NCI-H82 (cell line): ENCODE results near the gene INPP4B.
A peak's percentile ranks its signal among the peaks of the same experiment; 100 is the strongest.

Experiments
- DNase-seq: peaks from one replicate; lab custom pipeline; 2025; lab: John Stamatoyannopoulos, UW

INPP4B gene

DNA sequence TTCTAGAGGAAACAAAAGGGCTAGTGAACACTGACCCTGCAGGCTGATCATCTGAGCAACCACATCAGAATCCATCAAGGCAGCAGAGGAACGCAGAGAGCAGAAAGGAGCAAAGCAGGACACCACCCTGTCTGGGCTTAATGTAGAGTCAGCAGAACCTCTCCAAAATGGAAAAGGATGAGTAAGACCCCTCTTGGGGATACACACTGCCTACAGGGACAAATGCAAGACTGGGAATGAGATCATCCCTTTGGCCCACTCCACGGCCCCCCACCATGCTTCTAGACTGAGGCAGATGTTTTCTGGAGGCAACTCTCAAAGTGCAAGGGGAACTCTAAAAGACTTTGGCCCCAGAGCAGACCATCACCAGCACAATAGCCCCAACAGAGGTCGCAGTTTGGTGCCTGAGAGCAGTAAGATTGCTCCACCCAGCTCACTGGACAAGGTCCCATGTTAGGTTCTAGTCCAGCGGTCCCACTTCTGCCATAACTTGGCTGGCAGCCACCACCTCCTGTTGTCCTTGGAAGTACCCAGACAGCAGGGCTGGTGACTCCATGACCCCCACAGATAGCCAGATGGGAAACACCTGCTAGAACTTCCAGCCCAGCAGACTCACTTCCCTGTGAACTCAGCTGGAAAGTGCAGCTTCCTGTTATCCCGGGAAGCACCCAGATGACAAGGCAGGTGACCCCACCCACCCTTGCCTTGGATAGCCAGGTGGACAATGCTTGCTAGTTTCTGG, 372.7 kb downstream of the INPP4B start:
- no peak for DNase-seq

DNA sequence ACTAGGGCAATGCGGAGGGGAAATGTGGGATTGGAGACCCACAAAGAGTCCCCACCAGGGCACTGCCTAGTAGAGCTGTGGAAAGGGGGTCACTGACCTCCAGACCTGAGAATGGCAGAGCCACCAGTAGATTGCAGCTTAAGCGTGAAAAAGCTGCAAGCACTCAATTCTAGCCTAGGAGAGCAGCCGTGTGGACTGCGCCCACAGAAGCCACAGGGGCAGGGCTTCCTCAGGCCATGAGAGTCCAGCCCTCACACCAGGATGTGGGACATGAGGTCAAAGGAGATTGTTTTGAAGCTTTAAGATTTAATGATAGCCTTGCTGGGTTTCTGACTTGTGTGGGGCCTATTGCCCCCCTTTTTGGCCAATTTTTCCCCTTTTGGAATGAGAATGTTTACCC, 379.0 kb downstream of the INPP4B start:
- DNase-seq = no peak

GRCh38 chr4:142465526-142465925, 380.6 kb downstream of the INPP4B start:
- no peak for DNase-seq

- no peak for DNase-seq
Observed at GRCh38 chr4:142463206-142463605, 382.9 kb downstream of the INPP4B start.

DNA sequence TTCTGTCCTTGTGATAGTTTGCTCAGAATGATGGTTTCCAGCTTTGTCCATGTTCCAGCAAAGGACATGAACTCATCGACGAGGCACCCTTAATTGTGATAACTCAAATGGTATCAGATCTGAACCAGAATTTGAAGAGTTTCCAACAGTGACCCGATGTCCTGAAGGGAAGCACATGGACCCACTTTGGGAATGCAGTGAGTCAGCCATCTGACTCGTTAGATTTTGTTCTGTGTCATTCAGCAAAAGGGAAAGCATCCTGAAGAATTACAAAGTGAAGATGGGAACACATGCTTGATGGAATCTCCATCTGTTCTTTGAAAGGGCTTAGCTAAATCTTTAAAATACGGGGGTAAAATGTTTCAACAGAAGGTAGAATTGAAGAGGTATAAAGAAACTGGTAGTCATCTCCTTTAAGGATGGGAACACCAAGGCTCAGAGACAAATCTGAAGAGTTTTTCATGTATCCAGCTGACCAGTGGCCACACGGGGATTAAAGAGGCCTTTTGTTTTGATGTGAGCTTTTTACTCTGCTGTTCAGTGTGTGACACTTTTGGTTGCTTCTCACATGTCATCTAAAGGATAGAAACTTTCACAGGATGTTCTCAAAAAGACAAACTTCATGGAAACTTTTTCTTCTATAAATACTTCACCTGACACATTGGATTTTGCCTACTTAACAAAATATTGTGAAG, 393.8 kb downstream of the INPP4B start:
- DNase-seq = peak; percentile 26

DNA sequence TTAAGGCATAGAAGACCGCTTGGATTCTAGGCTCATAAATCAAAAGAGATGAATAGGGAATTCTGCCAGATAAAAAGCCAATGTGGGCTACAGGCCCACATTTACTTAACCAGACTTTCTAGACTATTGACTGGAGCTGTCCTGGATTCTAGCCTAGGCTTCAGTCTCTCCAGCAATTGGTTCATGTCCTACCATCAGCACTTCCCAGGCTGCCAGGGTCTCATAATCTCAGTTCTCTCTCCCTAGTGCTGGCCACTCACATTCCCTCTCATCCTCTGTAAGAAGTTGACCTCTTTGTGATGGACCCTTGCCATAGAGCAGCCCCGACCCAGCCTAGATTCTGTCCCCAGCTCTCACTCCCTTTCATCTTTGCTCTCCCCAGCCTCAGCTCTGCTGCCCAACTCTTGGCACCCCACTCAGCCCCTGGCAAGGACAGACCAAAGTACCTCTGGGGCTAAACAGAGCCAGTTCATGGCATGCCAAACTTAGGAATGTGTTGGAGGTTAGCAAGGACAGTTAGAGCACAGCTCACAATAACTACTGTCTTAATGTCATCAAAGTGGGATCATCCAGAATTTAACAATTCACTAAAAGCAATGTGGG, 396.2 kb downstream of the INPP4B start:
- DNase-seq = no peak

DNA sequence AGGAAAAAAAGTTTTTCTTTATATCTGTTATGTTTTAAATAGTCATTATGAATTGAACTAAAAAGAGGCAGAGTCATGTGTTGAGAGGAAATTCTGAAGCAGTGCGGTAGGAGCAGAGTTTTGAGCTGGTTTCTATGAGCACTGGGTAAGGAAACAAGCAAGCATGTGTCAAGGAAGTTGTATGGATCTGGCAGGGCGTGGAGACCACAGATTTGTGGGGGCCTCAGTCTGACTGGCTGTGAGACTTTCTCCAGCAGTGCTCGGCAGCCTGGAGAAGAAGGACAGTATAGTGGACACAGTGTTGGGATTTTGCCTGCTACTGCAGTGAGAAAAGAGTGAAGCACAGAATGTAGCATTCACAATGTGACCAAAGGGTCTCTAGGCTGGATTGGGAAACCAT, 399.1 kb downstream of the INPP4B start:
- no peak for DNase-seq

- DNase-seq = no peak
Observed at GRCh38 chr4:142443469-142443868, 402.6 kb downstream of the INPP4B start.

DNA sequence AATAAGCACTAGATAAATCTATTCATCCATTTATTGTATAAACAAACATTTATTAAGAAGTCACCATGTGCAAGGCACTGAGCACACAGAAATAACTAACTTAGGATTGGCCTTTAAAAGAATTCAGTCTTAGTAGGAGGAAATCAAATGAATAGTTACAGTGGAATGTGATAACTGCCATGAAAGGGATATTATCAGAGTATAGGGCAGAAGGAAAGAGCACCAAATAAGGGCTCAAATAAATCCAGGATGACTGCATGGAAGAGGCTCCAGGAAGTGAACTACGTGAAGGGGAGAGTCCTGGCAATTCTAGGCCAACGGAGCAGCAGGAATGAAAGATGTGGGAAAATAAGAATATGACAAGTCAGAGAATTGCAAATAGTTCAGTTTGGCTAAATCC, 406.0 kb downstream of the INPP4B start:
- no peak for DNase-seq

DNA sequence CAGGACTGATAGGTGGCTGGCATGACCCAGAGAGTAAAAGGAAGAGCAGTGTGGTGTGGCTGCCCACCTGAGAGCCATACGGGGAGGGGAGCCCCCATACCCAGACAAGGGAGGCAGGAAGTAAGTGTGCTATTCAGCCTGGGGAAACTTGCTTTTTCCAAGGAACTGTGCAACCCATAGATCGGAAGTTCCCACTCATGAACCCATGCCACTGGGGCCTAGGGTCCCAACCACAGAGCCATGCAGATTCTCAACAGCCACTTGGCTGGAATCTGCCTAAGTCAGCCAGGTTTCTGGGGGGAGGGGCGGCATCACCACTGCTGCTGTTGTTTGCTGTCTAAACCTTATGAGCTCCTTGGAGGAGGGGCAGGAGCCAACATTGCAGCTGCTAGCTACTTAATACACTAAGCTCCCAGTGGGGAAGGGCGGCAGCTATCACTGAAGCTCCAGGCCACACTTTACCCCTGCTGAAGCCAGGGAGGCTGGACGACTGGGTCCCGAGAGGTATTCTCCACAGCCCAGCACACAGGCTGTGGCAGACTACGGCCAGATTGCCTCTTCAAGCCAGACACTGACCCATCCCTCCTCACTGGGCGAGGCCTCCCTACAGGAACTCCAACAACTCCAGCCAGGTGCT, 410.4 kb downstream of the INPP4B start:
- peak; percentile 98 for DNase-seq

- peak; percentile 8 for DNase-seq
Observed at GRCh38 chr4:142434519-142435224, 411.4 kb downstream of the INPP4B start.

DNA sequence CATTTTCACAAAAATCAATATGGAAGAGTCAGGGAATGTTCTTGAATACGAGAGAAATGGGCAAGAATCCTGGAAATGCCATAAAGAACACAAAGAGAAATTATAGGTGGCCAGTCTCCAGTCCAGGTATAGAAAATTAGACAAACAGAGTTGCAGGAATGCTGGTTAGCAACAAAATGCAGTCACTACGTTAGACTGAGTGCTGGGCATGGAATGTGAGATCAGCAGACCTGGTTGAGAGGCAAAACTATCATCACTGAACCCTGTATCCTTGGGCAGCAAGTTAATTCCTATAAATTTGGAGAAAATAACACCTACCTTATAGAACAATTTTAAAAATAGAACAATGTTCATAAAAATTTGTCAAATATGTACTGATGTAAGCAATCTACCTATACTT, 417.4 kb downstream of the INPP4B start:
- no peak for DNase-seq

DNA sequence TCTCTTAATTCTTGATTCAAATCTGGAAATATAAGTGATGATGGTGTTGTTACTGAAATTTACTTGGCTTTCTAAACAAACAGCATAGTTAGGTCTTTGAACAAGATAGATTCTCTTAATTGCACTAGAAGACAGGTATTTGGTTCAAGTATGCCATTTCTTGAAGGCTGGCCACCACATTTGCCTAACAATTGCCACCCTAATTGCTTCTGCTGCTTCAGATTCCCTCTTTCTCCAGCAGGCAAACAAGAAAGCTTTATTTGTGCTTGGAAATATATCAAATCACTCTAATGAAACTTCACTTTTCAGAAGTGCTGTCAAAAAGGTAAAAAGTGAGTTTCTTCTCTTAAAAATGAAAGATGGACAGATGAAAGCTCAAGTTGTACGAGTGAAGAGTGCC, 418.6 kb downstream of the INPP4B start:
- no peak for DNase-seq

GRCh38 chr4:142423861-142424260, 422.2 kb downstream of the INPP4B start:
- DNase-seq = peak; percentile 4

GRCh38 chr4:142420311-142421095, 425.6 kb downstream of the INPP4B start:
- DNase-seq = no peak

DNA sequence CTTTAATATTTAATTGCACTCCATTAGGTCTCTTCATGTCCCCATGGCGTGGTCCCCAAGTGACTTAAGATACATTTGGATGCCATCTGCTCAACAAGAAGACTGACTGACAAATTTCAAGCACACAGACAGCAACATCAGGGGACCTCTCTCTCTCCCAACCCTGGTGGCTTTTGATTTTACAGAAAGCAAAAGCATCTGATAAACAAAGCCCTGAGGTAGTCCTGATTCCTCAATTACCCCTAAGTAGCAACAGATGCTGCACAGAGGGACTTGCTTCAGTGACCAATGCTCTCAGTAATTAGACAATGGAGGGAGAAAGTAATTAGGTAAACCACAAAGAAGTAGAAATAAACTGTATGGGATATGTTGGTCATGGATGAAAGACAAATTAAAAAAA, 426.4 kb downstream of the INPP4B start:
- peak; percentile 91 for DNase-seq

- no peak for DNase-seq
Observed at GRCh38 chr4:142418697-142419096, 427.4 kb downstream of the INPP4B start.

- DNase-seq = no peak
Observed at GRCh38 chr4:142416711-142417275, 429.3 kb downstream of the INPP4B start.

- DNase-seq = peak; percentile 1
Observed at GRCh38 chr4:142416121-142416520, 430.0 kb downstream of the INPP4B start.

DNA sequence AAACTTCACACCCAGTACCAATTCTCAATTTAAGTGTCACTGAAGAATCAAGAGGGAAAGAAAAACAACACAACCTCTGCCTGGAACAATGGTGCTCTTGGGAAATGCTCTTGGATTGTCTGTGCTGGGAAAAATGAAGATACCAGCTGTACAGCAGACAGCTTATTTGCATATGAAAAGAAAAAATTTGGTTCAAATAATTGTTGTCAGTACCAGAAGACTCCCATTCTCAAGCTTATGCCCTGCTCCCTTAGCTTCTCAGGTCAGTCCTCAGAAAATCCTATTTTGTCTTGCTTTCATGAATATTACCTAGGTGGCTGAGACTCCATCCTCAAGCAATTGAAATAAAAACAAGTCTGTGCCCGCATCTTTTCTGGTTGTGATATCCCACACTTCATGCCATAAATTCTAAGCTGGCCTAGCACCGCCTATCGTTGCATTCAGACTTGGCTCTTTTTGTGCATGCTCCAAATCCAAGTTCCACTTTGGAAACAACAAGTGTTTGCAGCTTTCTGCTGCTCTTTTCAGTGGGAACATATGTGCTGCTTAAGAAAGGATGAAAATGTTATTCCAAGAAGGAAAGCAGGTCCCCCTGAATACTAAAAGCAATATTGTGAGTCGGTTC, 431.6 kb downstream of the INPP4B start:
- no peak for DNase-seq

- DNase-seq = no peak
Observed at GRCh38 chr4:142413485-142413884, 432.6 kb downstream of the INPP4B start.
